HG02763 (cell line): Measurements from ENCODE around the gene ZMYND11.
"Not testable (repeated sequence)": the region's sequence is repeated elsewhere in the genome, so short reads cannot be mapped to it uniquely, and the experiment has no call there.

Experiments
- ATAC-seq: cut with Tn5 transposase; IDR thresholded peaks from one replicate; pipeline ENCODE4 v1.9.1; 2021; ENCODE audit warnings: mild to moderate bottlenecking, moderate library complexity; ENCODE audit not compliant: unreplicated experiment

ZMYND11 gene

GRCh38 chr10:279232-279631 lies 144.0 kb downstream of the ZMYND11 start:
- no peak for ATAC-seq

- no peak for ATAC-seq
These were observed 144.4 kb downstream of the ZMYND11 start for GRCh38 chr10:279655-280054.

- ATAC-seq = no peak
These were observed 147.3 kb downstream of the ZMYND11 start for GRCh38 chr10:282294-283139.

GRCh38 chr10:283140-283479 lies 147.9 kb downstream of the ZMYND11 start:
- ATAC-seq = no peak

- ATAC-seq = peak; percentile 83
These were observed 148.7 kb downstream of the ZMYND11 start for GRCh38 chr10:283916-284356.

- no peak for ATAC-seq
These were observed 150.0 kb downstream of the ZMYND11 start for GRCh38 chr10:285216-285615.

- no peak for ATAC-seq
These were observed 151.9 kb downstream of the ZMYND11 start for GRCh38 chr10:287026-287709.

GRCh38 chr10:287814-288213 lies 152.6 kb downstream of the ZMYND11 start:
- no peak for ATAC-seq

- ATAC-seq = no peak
These were observed 153.3 kb downstream of the ZMYND11 start for GRCh38 chr10:288316-289200.

- ATAC-seq = no peak
These were observed 154.3 kb downstream of the ZMYND11 start for GRCh38 chr10:289581-289980.

- no peak for ATAC-seq
These were observed 154.9 kb downstream of the ZMYND11 start for GRCh38 chr10:290026-290725.

GRCh38 chr10:293636-294035 lies 158.4 kb downstream of the ZMYND11 start:
- no peak for ATAC-seq

- no peak for ATAC-seq
These were observed 162.3 kb downstream of the ZMYND11 start for GRCh38 chr10:297567-297966.

- ATAC-seq = no peak
These were observed 162.8 kb downstream of the ZMYND11 start for GRCh38 chr10:298033-298432.

GRCh38 chr10:299512-299911 lies 164.3 kb downstream of the ZMYND11 start:
- no peak for ATAC-seq

- no peak for ATAC-seq
These were observed 164.7 kb downstream of the ZMYND11 start for GRCh38 chr10:299969-300368.

GRCh38 chr10:300580-300979 lies 165.3 kb downstream of the ZMYND11 start:
- not testable (repeated sequence) for ATAC-seq

- no peak for ATAC-seq
These were observed 166.3 kb downstream of the ZMYND11 start for GRCh38 chr10:301536-301935.
